Head of caudate nucleus (tissue), 42 donors: Measurements from ENCODE around the gene CD33.
"Not testable (repeated sequence)": the region's sequence is repeated elsewhere in the genome, so short reads cannot be mapped to it uniquely, and the experiment has no call there.

Source experiments
- DNase-seq, 42 donors: peaks; one replicate each; pipeline versions ENCODE4 v3.0.0 to v3.0.0-alpha.2; 2020 to 2021; ENCODE audit warnings: mixed read lengths in 7 of 42
- intact Hi-C: fragments of 100-400 bp; cut with DNase I; formaldehyde crosslinking; loops from one replicate; pipeline ENCODE4 v1.15.0; 2022

Gene CD33

DNA sequence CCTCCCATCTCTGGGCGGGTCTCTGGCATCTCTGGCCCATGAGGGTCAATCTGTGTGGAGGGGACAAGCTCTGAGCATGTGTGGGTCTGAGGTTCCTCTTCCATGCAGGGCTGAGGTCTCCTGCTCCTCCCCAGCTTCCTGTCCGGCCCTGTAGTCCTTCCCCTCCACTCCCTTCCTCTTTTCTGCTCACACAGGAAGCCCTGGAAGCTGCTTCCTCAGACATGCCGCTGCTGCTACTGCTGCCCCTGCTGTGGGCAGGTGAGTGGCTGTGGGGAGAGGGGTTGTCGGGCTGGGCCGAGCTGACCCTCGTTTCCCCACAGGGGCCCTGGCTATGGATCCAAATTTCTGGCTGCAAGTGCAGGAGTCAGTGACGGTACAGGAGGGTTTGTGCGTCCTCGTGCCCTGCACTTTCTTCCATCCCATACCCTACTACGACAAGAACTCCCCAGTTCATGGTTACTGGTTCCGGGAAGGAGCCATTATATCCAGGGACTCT lies at the start of gene CD33:
CD33 (plus strand) TSS at position 183 of the 496 bp plus-strand sequence; CDS start at position 222, 39 bp downstream.
- peak in 27 of 42 donors; percentile 2 to 49 (median 20) for DNase-seq
- intact Hi-C loops, result not testable (repeated sequence)

DNA sequence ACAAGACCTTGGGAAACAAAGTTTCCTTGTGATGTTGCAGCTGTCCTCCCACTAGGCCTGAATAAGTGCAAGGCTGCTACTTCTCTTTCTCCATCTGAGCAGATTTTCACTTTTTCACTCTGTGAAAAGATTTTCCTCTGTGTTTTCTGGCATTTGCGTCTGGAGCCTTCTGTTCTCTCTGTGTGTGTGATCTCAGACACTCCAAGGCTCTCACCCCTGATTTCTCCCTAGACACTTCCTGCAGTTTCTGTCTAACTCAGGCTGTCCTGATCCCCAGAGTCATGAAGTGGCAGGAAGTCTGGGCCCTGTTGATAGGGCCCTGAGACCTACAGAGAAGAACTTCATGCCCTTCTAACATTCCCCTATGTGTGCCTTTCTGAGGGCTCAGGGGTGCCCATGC lies 45.6 kb upstream of the CD33 start:
- intact Hi-C loops, result no loop called here
- peak in 2 of 42 donors; percentile 14 to 34 for DNase-seq

DNA sequence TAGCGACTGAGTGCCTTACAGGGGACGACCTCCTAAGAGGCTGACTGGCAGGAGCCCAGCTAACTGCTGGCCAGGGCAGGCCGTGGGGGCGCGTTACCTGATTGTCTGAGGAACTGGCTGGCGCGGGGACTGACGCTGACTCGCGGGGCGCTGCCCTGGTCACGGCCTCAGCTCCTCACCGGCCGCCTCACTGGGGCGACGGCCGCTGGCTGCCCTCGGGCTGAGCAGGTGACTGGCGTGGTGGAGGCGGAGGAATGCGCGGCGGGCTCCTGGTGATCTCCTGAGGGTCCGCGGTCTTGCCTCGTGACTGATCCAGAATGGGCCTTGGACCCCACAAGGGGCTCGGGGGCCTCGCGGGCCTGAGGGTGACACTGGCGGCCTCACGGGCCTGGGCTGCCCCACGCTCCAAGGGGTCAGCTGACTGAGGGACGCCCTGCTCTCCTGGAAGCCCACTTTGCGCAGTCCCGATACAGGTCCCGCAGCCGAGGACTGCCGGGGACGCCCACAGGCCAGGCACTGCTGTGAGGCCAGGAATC lies 43.4 kb upstream of the CD33 start:
- intact Hi-C loops, result no loop called here
- peak in 2 of 42 donors; percentile 8 to 19 for DNase-seq

DNA sequence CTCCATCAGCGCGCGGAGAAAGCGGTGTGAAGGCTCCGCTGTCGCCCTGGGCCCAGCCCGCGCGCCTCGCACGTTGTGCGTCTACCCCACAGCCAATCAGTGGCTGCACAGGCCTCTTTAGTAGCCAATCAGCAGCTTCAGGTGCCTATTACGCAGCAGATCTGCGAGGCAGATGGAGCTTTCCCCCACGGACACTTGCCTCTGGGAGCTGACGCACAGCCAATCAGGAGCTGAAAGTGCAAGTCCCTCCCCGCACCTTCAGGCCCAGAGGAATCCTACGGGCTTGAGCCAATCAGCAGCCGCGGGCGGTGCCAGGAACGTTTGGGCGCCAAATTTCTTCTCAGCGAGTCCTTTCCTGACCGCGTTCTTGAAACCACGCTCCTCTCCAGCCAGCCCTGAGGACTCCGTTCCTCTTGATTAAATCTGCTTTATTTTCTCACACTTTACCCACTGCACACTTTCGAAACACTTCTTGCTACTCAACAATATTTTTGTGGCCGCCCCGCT lies 42.9 kb upstream of the CD33 start:
- peak in 22 of 42 donors; percentile 3 to 64 (median 26) for DNase-seq

GRCh38 chr19:51183629-51184028 lies 41.3 kb upstream of the CD33 start:
- intact Hi-C loops, result no loop called here
- no peak for DNase-seq

More for the DNA sequence above, 42.9 kb upstream of the CD33 start:
- intact Hi-C loops, result no loop called here

DNA sequence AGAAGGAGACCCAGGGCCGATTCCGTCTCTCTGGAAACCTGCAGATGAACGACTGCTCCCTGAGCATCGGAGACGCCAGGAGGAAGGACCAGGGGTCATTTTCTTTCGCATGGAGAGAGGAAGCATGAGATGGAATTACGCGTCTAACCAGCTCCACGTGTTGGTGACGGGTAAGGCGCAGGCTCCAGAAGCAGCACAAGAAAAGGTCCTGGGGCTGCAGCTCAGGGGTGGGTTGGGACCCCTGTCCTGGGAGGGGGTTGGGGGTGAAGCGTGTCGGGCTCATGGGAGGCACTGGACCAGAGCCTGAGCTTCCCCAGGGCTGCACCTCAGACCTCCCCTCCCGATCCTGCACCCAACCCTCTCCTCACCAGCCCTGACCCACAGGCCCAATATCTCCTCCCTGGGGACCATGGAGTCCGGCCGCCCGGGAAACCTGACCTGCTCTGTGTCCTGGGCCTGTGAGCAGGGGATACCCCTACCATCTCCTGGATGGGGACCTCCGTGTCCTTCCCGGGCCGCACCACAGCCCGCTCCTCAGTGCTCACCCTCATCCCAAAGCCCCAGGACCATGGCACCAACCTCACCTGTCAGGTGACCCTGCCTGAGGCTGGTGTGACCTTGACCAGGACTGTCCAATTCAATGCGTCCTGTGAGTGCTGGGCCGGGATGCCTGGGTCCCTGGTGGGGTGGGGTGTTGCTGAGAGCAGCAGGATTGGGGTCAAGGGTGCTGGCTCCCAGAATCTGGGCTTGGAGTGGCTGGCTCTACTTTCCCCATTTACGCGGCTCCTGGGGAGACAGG lies 39.6 kb upstream of the CD33 start:
- no peak for DNase-seq
- intact Hi-C loops, result no loop called here

- no peak for DNase-seq
- intact Hi-C loops, result no loop called here
Measured at GRCh38 chr19:51185868-51186215, 39.0 kb upstream of the CD33 start.

- intact Hi-C loops, result no loop called here
- no peak for DNase-seq
Measured at GRCh38 chr19:51186323-51186722, 38.6 kb upstream of the CD33 start.

- intact Hi-C loops, result no loop called here
- DNase-seq, result no peak
Measured at GRCh38 chr19:51187395-51188226, 37.3 kb upstream of the CD33 start.

DNA sequence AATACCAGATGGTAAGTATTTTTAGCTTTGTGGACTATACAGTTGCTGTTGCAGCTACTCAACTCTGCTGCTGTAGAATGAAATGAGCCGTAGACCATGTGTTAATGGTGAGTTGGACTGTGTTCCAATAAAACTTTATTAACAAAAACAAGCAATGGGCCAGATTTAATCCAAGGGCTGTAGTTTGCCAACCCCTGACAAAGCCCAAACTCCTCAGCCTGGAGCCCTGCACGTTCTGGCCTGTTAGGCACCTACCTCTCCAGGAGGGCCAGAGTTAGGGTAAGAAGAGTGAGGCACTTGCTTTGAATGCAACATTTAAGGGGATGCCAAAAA lies 36.7 kb upstream of the CD33 start:
- intact Hi-C loops, result no loop called here
- no peak for DNase-seq

- DNase-seq, result peak in 2 of 42 donors; percentile 0 to 15
- intact Hi-C loops, result no loop called here
Measured at GRCh38 chr19:51192689-51193088, 32.2 kb upstream of the CD33 start.

DNA sequence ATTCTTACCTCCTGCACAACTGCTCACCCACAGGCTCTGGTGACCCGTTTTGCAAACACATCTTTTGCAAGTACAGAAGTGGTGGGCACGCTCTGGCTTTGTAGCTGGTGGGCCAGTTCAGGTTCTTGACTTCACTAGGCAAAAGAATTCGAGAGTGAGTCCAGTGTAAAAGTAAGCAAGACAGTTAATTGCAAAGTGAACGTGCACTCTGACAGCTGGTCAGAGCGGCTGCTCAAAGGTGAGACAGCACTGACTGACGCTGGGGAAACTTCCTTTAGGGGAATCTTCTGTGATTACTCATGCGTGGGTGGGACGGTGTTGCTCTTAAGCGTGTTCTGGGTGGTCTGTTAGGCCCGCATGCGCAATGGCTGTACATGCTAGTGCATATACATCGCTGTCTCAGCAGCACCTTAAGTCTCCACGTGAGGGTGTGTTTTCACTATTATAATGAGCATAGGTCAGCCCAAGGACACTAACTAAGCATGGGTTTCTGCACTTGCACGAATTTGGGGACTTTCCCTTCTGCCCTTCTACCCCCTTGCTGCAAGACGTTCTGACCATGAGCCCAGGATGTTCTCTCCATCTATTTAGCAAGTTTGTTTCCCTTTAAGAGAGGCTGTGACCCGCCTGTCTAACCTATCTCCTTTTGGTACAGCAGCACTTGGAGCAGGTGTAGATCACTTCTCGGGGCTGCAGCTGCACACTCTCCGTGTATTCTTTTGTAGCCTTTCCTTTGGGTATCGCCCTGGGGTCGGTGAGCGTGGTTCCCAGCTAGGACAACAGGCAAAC lies 30.2 kb upstream of the CD33 start:
- DNase-seq, result no peak
- intact Hi-C loops, result no loop called here

DNA sequence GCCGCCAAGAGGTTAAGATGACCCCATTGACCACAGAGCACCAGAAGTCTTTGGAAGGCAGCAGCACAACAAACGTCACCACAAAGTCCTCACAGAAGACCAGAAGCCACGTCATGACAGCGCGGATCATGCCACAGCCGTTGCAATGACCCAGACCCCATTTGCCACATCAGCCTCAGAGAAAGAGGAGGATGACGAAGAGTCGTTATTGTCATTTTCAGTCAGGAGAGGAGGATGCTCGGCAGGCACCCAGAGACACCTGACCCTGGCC lies 29.6 kb upstream of the CD33 start:
- DNase-seq, result no peak
- intact Hi-C loops, result no loop called here

DNA sequence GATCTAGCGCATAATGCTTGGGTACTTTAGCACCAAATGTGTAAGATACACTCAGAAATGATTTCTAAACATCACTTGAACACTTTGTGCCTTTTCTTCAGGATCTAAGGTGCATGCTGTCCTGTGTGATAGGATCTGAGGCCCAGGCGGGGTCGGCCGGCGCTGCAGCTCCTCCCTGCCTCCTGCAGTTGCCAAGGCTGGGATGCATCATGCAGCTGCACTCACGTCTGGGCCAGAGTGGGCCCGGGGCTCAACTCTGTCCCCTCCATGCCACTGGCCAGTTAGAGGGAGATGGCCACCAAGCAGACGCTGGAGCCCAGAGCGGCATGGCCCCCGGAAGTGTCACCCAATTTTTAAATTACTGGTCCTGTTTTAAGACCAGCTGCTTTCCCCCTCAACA lies 29.3 kb upstream of the CD33 start:
- intact Hi-C loops, result no loop called here
- no peak for DNase-seq

- intact Hi-C loops, result no loop called here
Measured at GRCh38 chr19:51196181-51196580, 28.7 kb upstream of the CD33 start.

GRCh38 chr19:51198641-51199040 lies 26.2 kb upstream of the CD33 start:
- intact Hi-C loops, result no loop called here
- no peak for DNase-seq

More at GRCh38 chr19:51196181-51196580, 28.7 kb upstream of the CD33 start:
- DNase-seq, result no peak

DNA sequence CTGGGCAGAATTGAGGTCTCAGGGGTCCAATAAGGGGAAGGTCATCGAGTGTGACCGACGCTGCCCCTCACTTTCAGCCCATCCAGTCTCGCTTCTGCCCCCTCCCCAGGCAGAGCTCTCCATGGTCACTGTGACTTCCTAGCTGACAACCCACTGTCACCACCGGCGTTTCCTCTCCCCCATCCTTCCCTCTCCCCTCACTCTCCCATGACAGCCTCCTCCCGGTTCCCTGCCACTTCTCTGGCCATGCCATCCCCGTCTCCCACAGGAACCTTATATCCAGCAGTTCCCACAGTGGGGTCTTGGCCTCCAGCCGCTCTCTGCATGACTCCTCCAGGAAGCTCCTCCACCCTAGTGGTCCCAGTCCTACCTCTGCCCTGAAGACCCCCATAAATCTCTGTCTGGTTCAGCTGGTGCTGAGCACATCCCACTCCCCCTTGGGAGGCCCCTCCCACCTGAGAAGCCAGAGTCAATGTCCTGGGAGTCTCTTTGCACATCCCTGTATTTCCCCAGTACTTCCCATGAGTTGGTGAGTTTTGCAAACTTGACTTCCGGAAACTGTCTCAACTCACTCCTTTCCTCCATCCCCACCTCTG lies 24.7 kb upstream of the CD33 start:
- intact Hi-C loops, result no loop called here
- no peak for DNase-seq

DNA sequence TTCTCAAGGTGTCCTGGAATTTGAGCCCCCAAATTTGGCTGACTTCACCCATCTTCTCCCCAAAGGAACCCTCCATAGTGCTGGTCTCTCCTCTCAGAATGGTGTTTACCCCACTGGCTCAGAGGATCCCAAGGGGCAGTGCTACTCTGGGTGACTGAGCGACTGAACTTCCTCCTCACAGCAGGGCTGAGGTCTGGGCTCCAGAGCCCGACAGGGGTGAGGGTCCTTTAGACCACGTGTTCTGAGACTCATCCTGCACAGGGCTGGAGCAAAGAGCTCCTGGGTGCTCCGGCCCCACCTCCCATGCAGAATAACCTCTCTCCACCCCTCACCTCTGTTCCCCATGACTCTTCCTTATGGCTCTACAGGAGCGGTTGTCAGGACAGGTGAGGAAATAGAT lies 23.2 kb upstream of the CD33 start:
- no peak for DNase-seq
- intact Hi-C loops, result no loop called here

DNA sequence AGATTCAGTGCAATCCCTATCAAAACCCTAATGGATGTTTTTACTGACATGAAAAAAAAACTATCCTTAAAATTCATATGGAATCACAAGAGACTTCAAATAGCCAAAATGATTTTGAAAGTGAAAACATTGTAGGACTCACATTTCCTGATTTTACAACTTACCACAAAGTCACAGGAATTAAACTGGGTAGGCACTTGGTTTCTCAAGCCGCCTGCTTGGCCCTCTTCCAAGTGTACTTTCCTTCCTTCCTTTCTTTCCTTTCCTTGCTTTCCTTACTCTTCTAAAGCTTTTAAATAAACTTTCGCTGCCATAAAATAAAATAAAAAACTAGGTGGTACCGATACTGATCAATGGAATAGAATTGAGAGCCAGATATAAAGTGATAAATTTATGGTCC lies 21.0 kb upstream of the CD33 start:
- intact Hi-C loops, result no loop called here
- peak in 3 of 42 donors; percentile 7 to 13 (median 12) for DNase-seq
